H9 (cell line): ENCODE data around the gene HIF1A. TPM values are rescaled to one million over a fixed set of nuclear protein-coding genes. Genes with fewer than 3 reads are reported as not detected.

Source experiments
- DNase-seq: peaks from one replicate; pipeline ENCODE4 v3.0.0-alpha.2; 2017
- H2AFZ ChIP-seq: one replicate; pipeline ENCODE4 v1.6.1; 2013; ENCODE audit warnings: mild to moderate bottlenecking, low read length, control low read depth, moderate library complexity
- H2AK5ac ChIP-seq: 2 replicates; pipeline ENCODE4 v1.6.1; 2013; ENCODE audit warnings: low read length, control low read depth, mixed read lengths; ENCODE audit not compliant: insufficient read length
- H2BK120ac ChIP-seq: one replicate; pipeline ENCODE4 v1.6.1; 2013; ENCODE audit warnings: low read depth, mild to moderate bottlenecking, low read length, control low read depth, inconsistent platforms; ENCODE audit not compliant: poor library complexity, severe bottlenecking
- H2BK12ac ChIP-seq: 2 replicates; pipeline ENCODE4 v1.6.1; 2013; ENCODE audit warnings: low read length, control low read depth, mixed read lengths, low read depth; ENCODE audit not compliant: insufficient read length
- H2BK15ac ChIP-seq: 2 replicates; pipeline ENCODE4 v1.6.1; 2013; ENCODE audit warnings: low read depth, low read length, control low read depth
- H2BK20ac ChIP-seq: one replicate; pipeline ENCODE4 v1.6.1; 2013; ENCODE audit warnings: low read depth, mild to moderate bottlenecking, low read length, control low read depth, inconsistent platforms; ENCODE audit not compliant: poor library complexity, severe bottlenecking
- H2BK5ac ChIP-seq: 2 replicates; pipeline ENCODE4 v1.6.1; 2013; ENCODE audit warnings: low read length, control low read depth, mixed read lengths; ENCODE audit not compliant: insufficient read length
- H3K14ac ChIP-seq: 2 replicates; pipeline ENCODE4 v1.6.1; 2013; ENCODE audit warnings: low read length, control low read depth; ENCODE audit not compliant: insufficient read depth
- H3K18ac ChIP-seq: 2 replicates; pipeline ENCODE4 v1.6.1; 2013; ENCODE audit warnings: low read depth, mild to moderate bottlenecking, mixed read lengths, low read length, control low read depth; ENCODE audit not compliant: insufficient read length
- H3K23ac ChIP-seq: 2 replicates; pipeline ENCODE4 v1.6.1; 2013; ENCODE audit warnings: low read length, control low read depth, mixed read lengths, low read depth; ENCODE audit not compliant: insufficient read length
- H3K23me2 ChIP-seq: 2 replicates; pipeline ENCODE4 v1.6.1; 2013; ENCODE audit warnings: low read depth, mild to moderate bottlenecking, mixed read lengths, low read length, control low read depth; ENCODE audit not compliant: insufficient read length, poor library complexity, severe bottlenecking
- H3K27ac ChIP-seq: 2 replicates; pipeline ENCODE4 v1.5.1; 2013; ENCODE audit warnings: low read length, control low read depth, mixed read lengths, low read depth; ENCODE audit not compliant: insufficient read length
- H3K27me3 ChIP-seq: 2 replicates; pipeline ENCODE4 v1.6.1; 2013; ENCODE audit warnings: low read length, control low read depth, inconsistent platforms; ENCODE audit not compliant: insufficient read depth
- H3K4ac ChIP-seq: 2 replicates; pipeline ENCODE4 v1.6.1; 2013; ENCODE audit warnings: low read depth, mild to moderate bottlenecking, control low read depth, inconsistent platforms, low read length, moderate library complexity
- H3K4me1 ChIP-seq: 2 replicates; pipeline ENCODE4 v1.6.1; 2013; ENCODE audit warnings: low read length, control low read depth, inconsistent platforms; ENCODE audit not compliant: insufficient read depth
- H3K4me2 ChIP-seq: 2 replicates; pipeline ENCODE4 v1.6.1; 2013; ENCODE audit warnings: low read length, control low read depth, mixed read lengths; ENCODE audit not compliant: insufficient read length, insufficient read depth
- H3K56ac ChIP-seq: 2 replicates; pipeline ENCODE4 v1.6.1; 2013; ENCODE audit warnings: low read depth, mild to moderate bottlenecking, mixed read lengths, low read length, control low read depth; ENCODE audit not compliant: insufficient read length
- H3K79me1 ChIP-seq: 2 replicates; pipeline ENCODE4 v1.6.1; 2013; ENCODE audit warnings: low read depth, mild to moderate bottlenecking, moderate library complexity, low read length, control low read depth, inconsistent platforms; ENCODE audit not compliant: insufficient read depth, poor library complexity, severe bottlenecking
- H3K79me2 ChIP-seq: 2 replicates; pipeline ENCODE4 v1.6.1; 2013; ENCODE audit warnings: low read length, control low read depth, inconsistent platforms; ENCODE audit not compliant: insufficient read depth
- H3K9ac ChIP-seq: 2 replicates; pipeline ENCODE4 v1.6.1; 2013; ENCODE audit warnings: low read length, control low read depth, mixed read lengths; ENCODE audit not compliant: insufficient read length; ENCODE audit errors: extremely low read depth
- H3K9me3 ChIP-seq: one replicate; pipeline ENCODE4 v1.6.1; 2013; ENCODE audit warnings: low read depth, low read length, inconsistent platforms; ENCODE audit not compliant: control insufficient read depth
- H3T11ph ChIP-seq: one replicate; pipeline ENCODE4 v1.6.1; 2013; ENCODE audit warnings: mild to moderate bottlenecking, low read length, control low read depth, inconsistent platforms
- H4K20me1 ChIP-seq: one replicate; pipeline ENCODE4 v1.6.1; 2013; ENCODE audit not compliant: control insufficient read depth, insufficient read length, insufficient read depth
- H4K5ac ChIP-seq: 2 replicates; pipeline ENCODE4 v1.6.1; 2013; ENCODE audit warnings: low read depth, mild to moderate bottlenecking, mixed read lengths, low read length, control low read depth; ENCODE audit not compliant: insufficient read length
- H4K8ac ChIP-seq: replicated peaks from 2 replicates; pipeline ENCODE4 v1.6.1; 2013; ENCODE audit warnings: low read length, control low read depth, mixed read lengths, low read depth; ENCODE audit not compliant: insufficient read length
- H4K91ac ChIP-seq: 2 replicates; pipeline ENCODE4 v1.6.1; 2013; ENCODE audit warnings: low read depth, mild to moderate bottlenecking, moderate library complexity, mixed read lengths, low read length, control low read depth; ENCODE audit not compliant: insufficient read length
- H3K27ac Mint-ChIP-seq, 3 experiments: 2 replicates in 2 of 3; 3 replicates in 1 of 3; pipeline ENCODE4 v1.8.0; 2020 to 2021; ENCODE audit warnings: mixed read lengths in 3 of 3, mild to moderate bottlenecking in 1 of 3, moderate library complexity in 1 of 3
- H3K27me3 Mint-ChIP-seq: 2 replicates; pipeline ENCODE4 v1.8.0; 2021; ENCODE audit warnings: low read depth, mild to moderate bottlenecking, moderate library complexity, mixed read lengths
- H3K36me3 Mint-ChIP-seq, 3 experiments: 2 replicates in 2 of 3; 3 replicates in 1 of 3; pipeline ENCODE4 v1.8.0; 2020 to 2021; ENCODE audit warnings: low read depth in 3 of 3, mixed read lengths in 3 of 3; ENCODE audit not compliant: insufficient read depth in 1 of 3
- H3K4me1 Mint-ChIP-seq, 2 experiments: 2 replicates each; pipeline ENCODE4 v1.8.0; 2020; ENCODE audit warnings: mixed read lengths in 2 of 2
- H3K4me3 Mint-ChIP-seq, 2 experiments: 2 replicates in 1 of 2; 3 replicates in 1 of 2; pipeline ENCODE4 v1.8.0; 2020 to 2021; ENCODE audit warnings: mild to moderate bottlenecking in 2 of 2, mixed read lengths in 2 of 2, moderate library complexity in 1 of 2
- H3K9me3 Mint-ChIP-seq, 2 experiments: 2 replicates in 1 of 2; 3 replicates in 1 of 2; pipeline ENCODE4 v1.8.0; 2020; ENCODE audit warnings: mild to moderate bottlenecking in 2 of 2, mixed read lengths in 2 of 2, moderate library complexity in 1 of 2
- WGBS: extraction: QIAGEN DNeasy Blood & Tissue Kit; methylation state at CpG from one replicate; pipeline ENCODE4 v1.1.7; 2013; ENCODE audit warnings: missing lambda C conversion rate, low lambda C conversion rate, mixed read lengths; ENCODE audit not compliant: insufficient read length; ENCODE audit errors: extremely low coverage; 5-methylcytosine and 5-hydroxymethylcytosine counted together
- total RNA-seq: library from RNA; stranded (reverse); gene quantifications from 2 replicates; pipeline ENCODE4 v1.2.1, GENCODE V29; 2021
- TF ChIP-seq, protein P1 (sequence below): fragments of 200-600 bp; sonication (generic); conservative IDR thresholded peaks from 3 replicates; pipeline ENCODE4 v1.8.0; 2021; ENCODE audit warnings: antibody characterized with exemption, mild to moderate bottlenecking

Gene HIF1A
- total RNA-seq, 1 experiment from 2014 or later = 154 TPM

DNA sequence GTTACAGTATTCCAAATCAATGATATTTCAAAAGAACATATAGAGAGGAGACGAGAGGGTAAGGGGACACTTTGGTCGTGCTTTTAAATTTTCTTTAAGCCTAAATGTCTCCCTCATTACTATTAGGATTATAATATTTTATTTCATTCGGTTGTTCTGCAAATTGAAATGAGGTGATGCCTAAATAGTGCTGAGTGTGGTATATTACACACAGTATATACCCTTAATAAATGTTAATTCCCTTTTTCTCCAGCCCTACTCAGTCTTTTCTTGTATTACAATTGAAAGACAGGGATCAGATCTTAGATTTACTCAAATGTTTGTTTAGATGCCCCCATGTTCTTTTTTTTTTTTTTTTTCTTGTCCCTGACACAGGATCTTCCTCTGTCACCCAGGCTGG is 74.6 kb downstream of the HIF1A start:
- DNase-seq = no peak
- H2BK120ac ChIP-seq = no peak overlapping the region
- H4K91ac ChIP-seq = no peak overlapping the region
- no peak overlapping the region for H3K14ac ChIP-seq
- peaks cover 13 to 15% of the 10 kb centered on the region in 2 experiments for H3K4me1 Mint-ChIP-seq
- H2AFZ ChIP-seq = no peak overlapping the region
- no peaks in the 10 kb centered on the region for H3K27me3 Mint-ChIP-seq
- no peak overlapping the region for H3T11ph ChIP-seq
- H3K4me1 ChIP-seq = 0 out of 2 replicates have a peak, but pooled peaks cover 2% of the 10 kb centered on the region
- no peak overlapping the region for H3K23ac ChIP-seq
- TF ChIP-seq, protein P1, sequence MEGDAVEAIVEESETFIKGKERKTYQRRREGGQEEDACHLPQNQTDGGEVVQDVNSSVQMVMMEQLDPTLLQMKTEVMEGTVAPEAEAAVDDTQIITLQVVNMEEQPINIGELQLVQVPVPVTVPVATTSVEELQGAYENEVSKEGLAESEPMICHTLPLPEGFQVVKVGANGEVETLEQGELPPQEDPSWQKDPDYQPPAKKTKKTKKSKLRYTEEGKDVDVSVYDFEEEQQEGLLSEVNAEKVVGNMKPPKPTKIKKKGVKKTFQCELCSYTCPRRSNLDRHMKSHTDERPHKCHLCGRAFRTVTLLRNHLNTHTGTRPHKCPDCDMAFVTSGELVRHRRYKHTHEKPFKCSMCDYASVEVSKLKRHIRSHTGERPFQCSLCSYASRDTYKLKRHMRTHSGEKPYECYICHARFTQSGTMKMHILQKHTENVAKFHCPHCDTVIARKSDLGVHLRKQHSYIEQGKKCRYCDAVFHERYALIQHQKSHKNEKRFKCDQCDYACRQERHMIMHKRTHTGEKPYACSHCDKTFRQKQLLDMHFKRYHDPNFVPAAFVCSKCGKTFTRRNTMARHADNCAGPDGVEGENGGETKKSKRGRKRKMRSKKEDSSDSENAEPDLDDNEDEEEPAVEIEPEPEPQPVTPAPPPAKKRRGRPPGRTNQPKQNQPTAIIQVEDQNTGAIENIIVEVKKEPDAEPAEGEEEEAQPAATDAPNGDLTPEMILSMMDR = no peak
- peaks cover 2% of the 10 kb centered on the region; the same call in 1 of the 2 replicates for H3K79me2 ChIP-seq
- H4K20me1 ChIP-seq = no peaks in the 10 kb centered on the region
- no peak overlapping the region for H4K8ac ChIP-seq
- no peaks in the 10 kb centered on the region for H3K27me3 ChIP-seq
- peaks cover 2% of the 10 kb centered on the region for H3K79me1 ChIP-seq
- H2BK5ac ChIP-seq = no peak overlapping the region
- peak overlapping the region in 1 of 3 experiments; percentile 70; a peak in 1 of 7 replicates for H3K27ac Mint-ChIP-seq
- no peak overlapping the region for H3K4me3 Mint-ChIP-seq
- no peaks in the 10 kb centered on the region for H3K23me2 ChIP-seq
- no peak overlapping the region for H3K27ac ChIP-seq
- H3K9me3 Mint-ChIP-seq = no peaks in the 10 kb centered on the region
- no peak overlapping the region for H3K9ac ChIP-seq
- no peak overlapping the region for H2BK15ac ChIP-seq
- H3K4me2 ChIP-seq = no peak overlapping the region
- WGBS = no CpG with 5 or more reads among the region's 3 CpGs
- no peak overlapping the region for H4K5ac ChIP-seq
- no peak overlapping the region for H3K56ac ChIP-seq
- H3K9me3 ChIP-seq = no peaks in the 10 kb centered on the region
- H2BK20ac ChIP-seq = no peak overlapping the region
- H2AK5ac ChIP-seq = no peak overlapping the region
- no peak overlapping the region for H2BK12ac ChIP-seq
- no peak overlapping the region for H3K4ac ChIP-seq
- peaks cover 31 to 70% (median 68%) of the 10 kb centered on the region in 3 experiments; a peak in 6 of 7 replicates for H3K36me3 Mint-ChIP-seq
- H3K18ac ChIP-seq = no peak overlapping the region
